NCI-H2171 treated with DMSO at 0.1 percent for 48 hours (cell line): ENCODE measurements around the gene INTS14.
"Not testable (repeated sequence)": the region's sequence is repeated elsewhere in the genome, so short reads cannot be mapped to it uniquely, and the experiment has no call there.

Source experiments
- DNase-seq: peaks from one replicate; lab custom pipeline; 2025; lab: John Stamatoyannopoulos, UW

INTS14 gene

GRCh38 chr15:65578904-65579728, 31.8 kb downstream of the INTS14 start:
- no peak for DNase-seq

GRCh38 chr15:65577129-65577996, 33.6 kb downstream of the INTS14 start:
- no peak for DNase-seq

GRCh38 chr15:65576664-65577063, 34.3 kb downstream of the INTS14 start:
- DNase-seq = no peak

- DNase-seq = no peak
Measured at GRCh38 chr15:65571971-65572370, 39.0 kb downstream of the INTS14 start.

- DNase-seq = no peak
Measured at GRCh38 chr15:65569728-65570127, 41.2 kb downstream of the INTS14 start.

- no peak for DNase-seq
Measured at GRCh38 chr15:65561934-65562333, 49.0 kb downstream of the INTS14 start.

GRCh38 chr15:65559941-65560340, 51.0 kb downstream of the INTS14 start:
- no peak for DNase-seq

GRCh38 chr15:65558997-65559760, 51.8 kb downstream of the INTS14 start:
- no peak for DNase-seq

GRCh38 chr15:65558336-65558735, 52.6 kb downstream of the INTS14 start:
- no peak for DNase-seq

GRCh38 chr15:65556622-65557021, 54.3 kb downstream of the INTS14 start:
- no peak for DNase-seq

- peak; percentile 40 for DNase-seq
Measured at GRCh38 chr15:65553691-65554090, 57.2 kb downstream of the INTS14 start.

GRCh38 chr15:65552851-65553250, 58.1 kb downstream of the INTS14 start:
- DNase-seq = not testable (repeated sequence)

GRCh38 chr15:65551183-65551582, 59.7 kb downstream of the INTS14 start:
- no peak for DNase-seq

- no peak for DNase-seq
Measured at GRCh38 chr15:65550681-65551098, 60.2 kb downstream of the INTS14 start.

GRCh38 chr15:65549288-65549687, 61.6 kb downstream of the INTS14 start:
- DNase-seq = not testable (repeated sequence)

GRCh38 chr15:65547841-65548240, 63.1 kb downstream of the INTS14 start:
- no peak for DNase-seq

GRCh38 chr15:65541231-65541820, 69.6 kb downstream of the INTS14 start:
- no peak for DNase-seq

GRCh38 chr15:65540314-65540713, 70.6 kb downstream of the INTS14 start:
- DNase-seq = no peak

- DNase-seq = no peak
Measured at GRCh38 chr15:65535192-65535591, 75.7 kb downstream of the INTS14 start.

- no peak for DNase-seq
Measured at GRCh38 chr15:65533057-65533756, 77.7 kb downstream of the INTS14 start.

- no peak for DNase-seq
Measured at GRCh38 chr15:65532738-65533051, 78.2 kb downstream of the INTS14 start.
